ENCODE data around the gene DYNC2LI1.

DYNC2LI1 gene

DNA sequence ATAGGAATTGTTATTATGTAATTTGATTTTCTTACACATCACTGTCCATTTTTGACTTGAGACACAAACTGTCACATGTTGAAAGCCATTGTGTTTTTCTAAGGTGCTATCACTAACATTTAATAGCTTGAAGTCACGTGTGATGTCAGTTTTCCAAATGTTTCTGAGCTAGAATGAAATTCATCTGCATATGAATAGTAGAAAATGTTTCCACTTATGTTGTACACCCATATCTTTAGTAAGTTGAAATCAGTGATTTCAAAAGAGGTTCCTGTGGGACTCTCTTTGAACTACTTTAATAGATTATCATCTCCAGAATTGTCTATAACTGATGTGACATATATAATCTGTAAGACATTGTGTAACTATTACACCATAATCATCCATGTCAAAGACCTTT is 37.0 kb downstream of the DYNC2LI1 start:
- no peak overlapping the region for H3K4me3 ChIP-seq (ENCODE audit: low read depth, low read length)
- TF ChIP-seq, protein P1, sequence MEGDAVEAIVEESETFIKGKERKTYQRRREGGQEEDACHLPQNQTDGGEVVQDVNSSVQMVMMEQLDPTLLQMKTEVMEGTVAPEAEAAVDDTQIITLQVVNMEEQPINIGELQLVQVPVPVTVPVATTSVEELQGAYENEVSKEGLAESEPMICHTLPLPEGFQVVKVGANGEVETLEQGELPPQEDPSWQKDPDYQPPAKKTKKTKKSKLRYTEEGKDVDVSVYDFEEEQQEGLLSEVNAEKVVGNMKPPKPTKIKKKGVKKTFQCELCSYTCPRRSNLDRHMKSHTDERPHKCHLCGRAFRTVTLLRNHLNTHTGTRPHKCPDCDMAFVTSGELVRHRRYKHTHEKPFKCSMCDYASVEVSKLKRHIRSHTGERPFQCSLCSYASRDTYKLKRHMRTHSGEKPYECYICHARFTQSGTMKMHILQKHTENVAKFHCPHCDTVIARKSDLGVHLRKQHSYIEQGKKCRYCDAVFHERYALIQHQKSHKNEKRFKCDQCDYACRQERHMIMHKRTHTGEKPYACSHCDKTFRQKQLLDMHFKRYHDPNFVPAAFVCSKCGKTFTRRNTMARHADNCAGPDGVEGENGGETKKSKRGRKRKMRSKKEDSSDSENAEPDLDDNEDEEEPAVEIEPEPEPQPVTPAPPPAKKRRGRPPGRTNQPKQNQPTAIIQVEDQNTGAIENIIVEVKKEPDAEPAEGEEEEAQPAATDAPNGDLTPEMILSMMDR (IDR thresholded peaks at IDR 0.05; ENCODE audit: control insufficient read depth, extremely low read depth, insufficient read depth) = no peak
- DNase-seq (ENCODE audit: low read depth) = no peak

DNA sequence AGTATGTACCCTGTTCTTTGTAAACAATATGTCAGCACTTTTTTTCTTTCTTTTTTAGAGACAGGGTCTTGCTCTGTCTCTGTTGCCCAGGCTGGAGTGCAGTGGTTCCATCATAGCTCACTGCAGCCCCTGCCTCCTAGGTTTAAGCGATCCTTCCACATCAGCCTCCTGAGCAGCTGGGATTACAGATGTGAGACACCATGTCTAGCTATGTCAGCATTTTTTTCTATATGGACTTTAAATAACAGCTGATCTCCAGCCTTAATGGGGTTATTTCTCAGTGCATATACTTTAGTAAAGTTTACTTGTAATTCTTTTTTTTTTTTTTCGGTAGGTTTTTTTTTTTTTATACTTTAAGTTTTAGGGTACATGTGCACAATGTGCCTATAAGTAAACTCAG is 38.2 kb downstream of the DYNC2LI1 start:
- DNase-seq (ENCODE audit: low read depth) = no peak
- no peak overlapping the region for H3K4me3 ChIP-seq (ENCODE audit: low read depth, low read length)
- TF ChIP-seq, protein P1 (IDR thresholded peaks at IDR 0.05; ENCODE audit: control insufficient read depth, extremely low read depth, insufficient read depth) = no peak

DNA sequence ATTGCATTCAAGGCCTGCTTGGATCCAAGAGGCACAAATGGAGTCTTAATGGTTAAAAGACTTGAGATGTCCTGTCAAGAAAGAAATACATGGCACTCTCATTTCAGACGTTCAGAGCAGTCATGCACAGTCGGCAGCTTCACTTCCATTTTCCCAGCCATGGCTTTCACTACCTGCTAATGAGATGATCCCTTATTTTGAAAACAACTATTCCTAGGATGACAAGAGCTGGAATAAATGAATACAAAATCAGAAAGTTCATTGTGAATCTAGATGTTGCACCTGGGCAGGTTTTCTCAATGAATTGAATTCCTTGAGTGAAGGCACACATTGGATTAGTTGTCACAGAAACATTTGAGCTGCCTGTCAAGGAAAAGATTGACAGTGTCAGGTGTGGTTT is 39.1 kb downstream of the DYNC2LI1 start:
- DNase-seq (ENCODE audit: low read depth) = no peak
- H3K4me3 ChIP-seq (ENCODE audit: low read depth, low read length) = no peak overlapping the region
- TF ChIP-seq, protein P1 (IDR thresholded peaks at IDR 0.05; ENCODE audit: control insufficient read depth, extremely low read depth, insufficient read depth) = no peak

DNA sequence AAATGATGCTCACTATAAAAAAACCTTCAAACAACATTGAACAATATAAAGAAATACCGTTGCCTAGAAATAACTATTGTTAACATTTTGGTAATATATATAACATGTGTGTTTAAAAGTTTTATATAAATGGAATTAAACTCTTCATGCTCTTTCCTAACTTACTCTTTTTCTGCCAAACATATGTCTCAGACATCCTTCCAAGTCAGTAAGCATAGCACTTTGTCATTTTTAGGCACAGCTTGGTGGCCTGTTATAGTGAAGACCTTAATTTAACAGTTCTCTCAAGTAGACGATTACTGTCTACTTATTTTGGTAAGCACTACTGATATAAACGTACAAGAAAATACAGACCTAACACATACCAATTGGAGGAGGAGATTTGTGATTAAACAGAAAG is 40.9 kb downstream of the DYNC2LI1 start:
- H3K4me3 ChIP-seq (ENCODE audit: low read depth, low read length) = no peak overlapping the region
- TF ChIP-seq, protein P1 (IDR thresholded peaks at IDR 0.05; ENCODE audit: control insufficient read depth, extremely low read depth, insufficient read depth) = no peak
- no peak for DNase-seq (ENCODE audit: low read depth)

DNA sequence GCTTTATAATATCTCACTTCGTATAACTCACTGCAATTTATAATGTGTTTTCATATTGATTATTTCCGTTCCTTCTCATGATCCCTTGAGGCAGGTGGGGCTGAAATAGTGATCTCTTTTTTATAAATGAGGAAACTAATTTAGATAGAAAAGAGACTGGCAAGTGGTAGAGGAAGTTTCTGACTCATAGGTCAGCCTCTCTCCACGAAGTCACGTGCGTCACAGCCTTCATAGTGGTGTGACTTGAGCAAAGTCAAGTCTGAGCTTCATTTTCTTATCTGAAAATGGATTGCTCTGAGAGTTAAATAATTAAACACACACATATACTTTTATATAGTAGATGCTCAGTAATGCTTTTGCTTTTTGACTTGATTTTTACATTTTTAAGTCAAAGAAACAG is 44.9 kb downstream of the DYNC2LI1 start:
- TF ChIP-seq, protein P1 (IDR thresholded peaks at IDR 0.05; ENCODE audit: control insufficient read depth, extremely low read depth, insufficient read depth) = no peak
- H3K4me3 ChIP-seq (ENCODE audit: low read depth, low read length) = no peak overlapping the region
- no peak for DNase-seq (ENCODE audit: low read depth)

DNA sequence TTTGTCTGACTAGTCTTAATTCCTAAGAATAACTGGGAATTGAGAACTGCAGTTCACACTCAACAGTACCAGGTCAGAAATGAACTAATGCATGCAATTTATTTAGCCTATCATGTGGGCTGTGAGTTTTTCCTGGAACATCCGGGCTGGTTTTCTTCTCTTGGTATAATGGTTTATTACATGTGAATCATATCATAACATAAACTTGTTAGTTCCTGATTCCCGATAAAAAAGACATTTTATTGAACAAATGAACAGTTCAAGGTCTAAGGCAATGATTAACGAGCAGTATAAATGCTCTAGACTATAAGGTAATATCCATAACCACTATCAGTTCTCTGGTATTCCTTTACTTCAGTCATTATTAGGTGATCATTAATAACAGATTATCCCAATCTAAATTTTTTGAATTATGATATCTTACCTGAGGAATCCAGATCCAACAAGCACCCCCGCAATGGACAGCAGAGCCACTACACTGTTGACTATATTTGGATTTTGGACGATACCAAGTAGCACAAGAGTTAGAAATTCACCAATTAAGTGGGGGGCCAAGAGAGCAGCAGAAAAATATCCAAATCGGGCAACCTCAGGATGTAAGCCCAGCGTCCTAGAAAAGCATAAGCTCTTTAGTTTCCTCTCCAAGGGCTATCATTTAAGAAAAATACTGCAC is 45.8 kb downstream of the DYNC2LI1 start:
- no peak overlapping the region for H3K4me3 ChIP-seq (ENCODE audit: low read depth, low read length)
- DNase-seq (ENCODE audit: low read depth) = no peak
- TF ChIP-seq, protein P1 (IDR thresholded peaks at IDR 0.05; ENCODE audit: control insufficient read depth, extremely low read depth, insufficient read depth) = no peak

DNA sequence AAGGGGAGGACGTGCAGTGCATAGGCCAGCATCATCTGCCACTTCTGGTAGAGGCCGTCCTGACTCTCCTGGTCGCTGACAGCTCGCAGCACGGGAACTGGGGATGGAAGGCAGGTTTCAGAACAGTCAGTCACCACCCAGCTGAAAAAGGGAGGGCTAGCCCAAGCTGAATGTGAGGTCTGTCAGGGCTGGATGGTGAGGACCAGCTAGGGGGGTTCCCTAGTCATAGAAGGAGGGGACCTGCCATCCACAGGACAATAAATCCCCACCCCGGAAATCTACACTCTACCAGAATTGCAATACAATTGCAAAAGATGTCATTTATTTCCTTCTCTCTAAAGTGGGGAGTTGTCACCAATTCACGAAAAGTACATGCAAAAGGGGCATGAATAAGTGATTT is 49.0 kb downstream of the DYNC2LI1 start:
- TF ChIP-seq, protein P1 (IDR thresholded peaks at IDR 0.05; ENCODE audit: control insufficient read depth, extremely low read depth, insufficient read depth) = no peak
- no peak for DNase-seq (ENCODE audit: low read depth)
- no peak overlapping the region for H3K4me3 ChIP-seq (ENCODE audit: low read depth, low read length)

Data from LNCaP clone FGC (cell line).